ENCODE data around the gene SOD1. TPM values are rescaled to one million over a fixed set of nuclear protein-coding genes. Genes with fewer than 3 reads are reported as not detected.

SOD1 gene
- total RNA-seq, 1 experiment from 2014 or later, result 239 TPM

DNA sequence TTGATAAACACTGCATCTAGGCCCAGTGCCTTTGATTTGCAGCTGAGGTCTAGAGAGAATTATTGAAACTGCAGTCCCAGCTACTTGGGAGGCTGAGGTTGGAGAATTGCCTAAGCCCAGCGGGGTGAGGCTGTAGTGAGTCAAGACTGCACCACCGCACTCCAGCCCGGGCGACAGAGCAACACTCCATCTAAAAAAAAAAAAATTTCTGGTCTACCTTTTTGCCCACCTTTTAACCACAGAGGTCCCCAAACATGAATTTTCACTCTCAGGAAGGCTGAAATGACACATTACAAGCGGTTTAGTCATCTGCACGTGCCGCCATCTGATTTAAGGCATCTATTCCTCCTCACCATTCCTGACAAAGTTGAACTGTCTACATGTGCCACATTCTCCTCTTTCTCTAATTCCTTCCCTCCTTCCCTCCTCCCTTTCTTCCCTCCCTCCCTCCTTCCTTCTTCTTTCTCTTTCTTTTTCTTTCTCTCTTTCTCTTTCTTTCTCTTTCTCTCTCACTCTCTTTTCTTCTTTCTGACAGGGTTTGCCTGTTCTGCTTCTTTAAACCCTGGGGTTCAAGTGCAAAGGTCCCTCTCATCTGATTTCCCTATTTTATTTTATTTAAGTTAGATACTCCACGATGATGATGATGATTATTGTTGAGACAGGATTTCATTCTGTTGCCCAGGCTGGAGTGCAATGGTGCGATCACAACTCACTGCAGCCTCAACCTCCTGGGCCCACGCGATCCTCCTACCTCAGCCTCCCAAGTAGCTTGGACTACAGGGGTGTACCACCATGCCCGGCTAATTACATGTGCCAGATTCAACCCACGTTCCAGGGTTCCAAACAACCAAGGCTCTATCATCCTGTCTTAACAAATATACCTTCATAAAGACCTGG lies 3.0 kb upstream of the SOD1 start:
- peak overlapping the region; percentile 74 for H3K27ac Mint-ChIP-seq (ENCODE audit: low read depth, unreplicated experiment)

DNA sequence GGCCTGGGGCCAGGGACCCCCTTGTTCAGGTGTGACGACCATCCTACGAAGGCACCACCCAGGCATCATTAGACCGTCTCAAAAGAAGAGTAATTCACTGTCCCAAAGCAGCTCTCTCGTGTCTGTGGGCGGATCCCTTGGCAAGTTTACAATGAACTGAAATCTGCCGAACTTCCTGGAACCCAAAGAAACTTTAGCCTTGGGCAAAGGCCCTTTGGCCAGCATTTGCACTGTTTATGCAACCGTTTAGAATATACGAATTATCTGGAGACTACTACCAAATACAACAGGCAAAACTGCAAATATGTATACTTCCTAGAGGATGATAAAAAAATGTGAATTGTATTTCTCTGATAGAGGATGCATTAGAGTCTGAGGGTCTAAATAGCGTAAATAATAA lies 1.4 kb upstream of the SOD1 start:
- ChIA-PET CTCF (no interaction called here), POLR2A (interaction anchor here (0.6 to 1.5 kb wide), 4 partner anchors 9 to 73 kb away, joined by 3 to 5 read pairs (median 4); no protein-coding TSS in a partner anchor)
- Mint-ChIP-seq H3K36me3 (ENCODE audit: insufficient read depth, unreplicated experiment) (peaks cover 31% of the 10 kb centered on the region), H3K27ac (ENCODE audit: low read depth, unreplicated experiment) (no peak overlapping the region), H3K4me3 (ENCODE audit: unreplicated experiment) (peak overlapping the region; percentile 28), H3K4me1 (ENCODE audit: insufficient read depth, unreplicated experiment) (peaks cover 26% of the 10 kb centered on the region), H3K9me3 (ENCODE audit: unreplicated experiment) (no peaks in the 10 kb centered on the region), H3K27me3 (ENCODE audit: insufficient read depth, unreplicated experiment) (no peaks in the 10 kb centered on the region)
- intact Hi-C loops (cut with micrococcal nuclease), result loop anchor here (5.0 kb wide), 2 partner anchors 74 to 306 kb away; partner anchors contain the start of gene SCAF4
- TF ChIP-seq, protein P1, sequence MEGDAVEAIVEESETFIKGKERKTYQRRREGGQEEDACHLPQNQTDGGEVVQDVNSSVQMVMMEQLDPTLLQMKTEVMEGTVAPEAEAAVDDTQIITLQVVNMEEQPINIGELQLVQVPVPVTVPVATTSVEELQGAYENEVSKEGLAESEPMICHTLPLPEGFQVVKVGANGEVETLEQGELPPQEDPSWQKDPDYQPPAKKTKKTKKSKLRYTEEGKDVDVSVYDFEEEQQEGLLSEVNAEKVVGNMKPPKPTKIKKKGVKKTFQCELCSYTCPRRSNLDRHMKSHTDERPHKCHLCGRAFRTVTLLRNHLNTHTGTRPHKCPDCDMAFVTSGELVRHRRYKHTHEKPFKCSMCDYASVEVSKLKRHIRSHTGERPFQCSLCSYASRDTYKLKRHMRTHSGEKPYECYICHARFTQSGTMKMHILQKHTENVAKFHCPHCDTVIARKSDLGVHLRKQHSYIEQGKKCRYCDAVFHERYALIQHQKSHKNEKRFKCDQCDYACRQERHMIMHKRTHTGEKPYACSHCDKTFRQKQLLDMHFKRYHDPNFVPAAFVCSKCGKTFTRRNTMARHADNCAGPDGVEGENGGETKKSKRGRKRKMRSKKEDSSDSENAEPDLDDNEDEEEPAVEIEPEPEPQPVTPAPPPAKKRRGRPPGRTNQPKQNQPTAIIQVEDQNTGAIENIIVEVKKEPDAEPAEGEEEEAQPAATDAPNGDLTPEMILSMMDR (IDR thresholded peaks at IDR 0.05; ENCODE audit: unreplicated experiment), result no peak
- BruUV-seq (replicated peaks), result no TSS peak
- DNase-seq (ENCODE audit: unreplicated experiment), result peak; percentile 69

More for the DNA sequence above, 3.0 kb upstream of the SOD1 start:
- intact Hi-C loops (cut with micrococcal nuclease), result loop anchor here (5.0 kb wide), 2 partner anchors 76 to 304 kb away; partner anchors contain the start of gene SCAF4
- Mint-ChIP-seq H3K4me3 (ENCODE audit: unreplicated experiment) (no peak overlapping the region), H3K9me3 (ENCODE audit: unreplicated experiment) (no peaks in the 10 kb centered on the region), H3K36me3 (ENCODE audit: insufficient read depth, unreplicated experiment) (peaks cover 15% of the 10 kb centered on the region), H3K4me1 (ENCODE audit: insufficient read depth, unreplicated experiment) (peaks cover 26% of the 10 kb centered on the region), H3K27me3 (ENCODE audit: insufficient read depth, unreplicated experiment) (no peaks in the 10 kb centered on the region)
- no TSS peak for BruUV-seq (replicated peaks)
- peak; percentile 67 for DNase-seq (ENCODE audit: unreplicated experiment)
- ChIA-PET CTCF (interaction anchor here (1.0 kb wide), 1 partner anchor 46 kb away, joined by 4 read pairs; no protein-coding TSS in a partner anchor), POLR2A (interaction anchor here (0.9 kb wide), 1 partner anchor 10 kb away, joined by 3 read pairs; no protein-coding TSS in a partner anchor)
- TF ChIP-seq, protein P1 (IDR thresholded peaks at IDR 0.05; ENCODE audit: unreplicated experiment), result no peak

DNA sequence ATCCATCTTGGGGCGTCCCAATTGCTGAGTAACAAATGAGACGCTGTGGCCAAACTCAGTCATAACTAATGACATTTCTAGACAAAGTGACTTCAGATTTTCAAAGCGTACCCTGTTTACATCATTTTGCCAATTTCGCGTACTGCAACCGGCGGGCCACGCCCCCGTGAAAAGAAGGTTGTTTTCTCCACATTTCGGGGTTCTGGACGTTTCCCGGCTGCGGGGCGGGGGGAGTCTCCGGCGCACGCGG lies 282 bp upstream of the SOD1 start:
- POLR2A ChIA-PET, result interaction anchor here (1.7 kb wide), 1 partner anchor 10 kb away, joined by 5 read pairs; no protein-coding TSS in a partner anchor
- no peaks in the 10 kb centered on the region for H3K27me3 Mint-ChIP-seq (ENCODE audit: insufficient read depth, unreplicated experiment)
- CTCF ChIA-PET, result no interaction called here
- peak overlapping the region; percentile 96 for H3K4me3 Mint-ChIP-seq (ENCODE audit: unreplicated experiment)
- DNase-seq (ENCODE audit: unreplicated experiment), result no peak
- peaks cover 26% of the 10 kb centered on the region for H3K4me1 Mint-ChIP-seq (ENCODE audit: insufficient read depth, unreplicated experiment)
- BruUV-seq (replicated peaks), result no TSS peak
- TF ChIP-seq, protein P1 (IDR thresholded peaks at IDR 0.05; ENCODE audit: unreplicated experiment), result no peak
- H3K9me3 Mint-ChIP-seq (ENCODE audit: unreplicated experiment), result no peaks in the 10 kb centered on the region
- H3K36me3 Mint-ChIP-seq (ENCODE audit: insufficient read depth, unreplicated experiment), result peaks cover 43% of the 10 kb centered on the region
- intact Hi-C loops (cut with micrococcal nuclease), result loop anchor here (1.0 to 5.0 kb wide), 3 partner anchors 29 to 307 kb away; partner anchors contain the start of gene SCAF4
- H3K27ac Mint-ChIP-seq (ENCODE audit: low read depth, unreplicated experiment), result peak overlapping the region; percentile 94

DNA sequence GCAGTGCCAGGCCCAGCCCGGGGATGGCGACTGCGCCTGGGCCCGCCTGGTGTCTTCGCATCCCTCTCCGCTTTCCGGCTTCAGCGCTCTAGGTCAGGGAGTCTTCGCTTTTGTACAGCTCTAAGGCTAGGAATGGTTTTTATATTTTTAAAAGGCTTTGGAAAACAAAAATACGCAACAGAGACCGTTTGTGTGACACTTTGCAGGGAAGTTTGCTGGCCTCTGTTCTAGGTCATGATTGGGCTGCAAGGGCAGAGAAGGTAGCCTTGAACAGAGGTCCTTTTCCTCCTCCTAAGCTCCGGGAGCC lies 719 bp downstream of the SOD1 start:
- DNase-seq (ENCODE audit: unreplicated experiment), result peak; percentile 34
- Mint-ChIP-seq H3K27ac (ENCODE audit: low read depth, unreplicated experiment) (peak overlapping the region; percentile 94), H3K36me3 (ENCODE audit: insufficient read depth, unreplicated experiment) (peaks cover 53% of the 10 kb centered on the region), H3K9me3 (ENCODE audit: unreplicated experiment) (no peaks in the 10 kb centered on the region), H3K4me1 (ENCODE audit: insufficient read depth, unreplicated experiment) (peaks cover 27% of the 10 kb centered on the region), H3K27me3 (ENCODE audit: insufficient read depth, unreplicated experiment) (no peaks in the 10 kb centered on the region), H3K4me3 (ENCODE audit: unreplicated experiment) (peak overlapping the region; percentile 96)
- ChIA-PET POLR2A (interaction anchor here (0.8 to 1.7 kb wide), 5 partner anchors 9 to 733 kb away, joined by 3 to 5 read pairs (median 5); partner anchors contain the start of gene URB1), CTCF (interaction anchor here (0.6 to 0.9 kb wide), 3 partner anchors 20 to 113 kb away, joined by 3 to 4 read pairs (median 3); no protein-coding TSS in a partner anchor)
- intact Hi-C loops (cut with micrococcal nuclease), result no loop called here
- TF ChIP-seq, protein P1 (IDR thresholded peaks at IDR 0.05; ENCODE audit: unreplicated experiment), result no peak
- no TSS peak for BruUV-seq (replicated peaks)

Measured in MCF 10A (cell line).